NCI-H748 treated with DMSO at 0.1 percent for 48 hours (cell line): ENCODE measurements around the gene NPL.

Source experiments
- DNase-seq: peaks from one replicate; lab custom pipeline; 2025; lab: John Stamatoyannopoulos, UW

The NPL gene

DNA sequence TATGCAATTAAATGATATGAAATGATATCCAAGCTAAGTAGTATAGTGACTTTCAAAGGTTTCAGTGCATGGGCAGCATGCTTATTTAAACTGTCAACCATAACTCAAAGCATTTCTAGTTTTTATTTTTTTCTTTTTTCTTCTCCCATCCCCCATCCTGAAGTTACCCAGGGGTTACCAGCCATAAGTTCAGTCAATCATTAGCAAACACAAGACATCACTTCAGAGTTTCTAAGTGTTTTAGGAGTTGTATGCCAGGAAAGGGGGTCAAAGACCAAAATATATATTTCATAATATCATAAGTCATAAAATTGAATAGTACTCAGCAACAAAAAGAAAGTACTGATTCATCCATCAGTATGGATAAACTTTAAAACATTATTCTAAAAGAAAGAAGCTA, 78.3 kb downstream of the NPL start:
- no peak for DNase-seq

DNA sequence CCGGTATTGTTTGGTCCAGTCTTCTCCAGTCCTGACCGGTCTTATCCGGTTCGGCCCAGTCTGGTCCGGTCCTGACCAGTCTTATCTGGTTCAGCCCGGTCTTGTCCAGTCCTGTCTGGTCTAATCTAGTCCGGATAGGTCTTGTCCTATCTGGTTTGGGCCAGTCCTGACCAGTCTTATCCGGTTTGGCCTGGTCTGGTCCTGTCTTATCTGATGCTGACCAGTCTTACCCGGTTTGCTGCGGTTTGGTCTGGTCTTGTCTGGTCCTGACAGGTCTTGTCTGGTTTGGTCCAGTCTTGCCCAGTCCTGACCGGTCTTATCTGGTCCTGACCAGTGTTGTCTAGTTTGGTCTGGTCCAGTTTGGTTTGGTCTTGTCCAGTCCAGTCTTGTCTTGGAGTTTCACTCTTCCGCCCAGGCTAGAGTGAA, 79.7 kb downstream of the NPL start:
- DNase-seq, result no peak

DNA sequence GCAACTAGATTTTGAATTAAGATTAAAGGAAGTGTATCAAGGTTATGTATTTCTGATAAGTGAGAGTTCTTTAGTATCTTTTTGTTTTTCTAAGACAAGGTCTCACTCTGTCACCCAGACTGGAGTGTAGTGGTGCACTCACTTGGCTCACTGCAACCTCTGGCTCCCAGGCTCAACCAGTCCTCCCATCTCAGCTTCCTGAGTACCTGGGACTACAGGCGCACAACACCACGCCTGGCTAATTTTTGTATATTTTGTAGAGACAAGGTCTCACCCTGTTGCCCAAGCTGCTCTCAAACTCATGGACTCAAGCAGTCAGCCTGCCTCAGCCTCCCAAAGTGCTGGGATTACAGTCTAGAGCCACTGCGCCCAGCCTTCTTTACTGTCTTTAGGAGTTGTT, 83.3 kb downstream of the NPL start:
- no peak for DNase-seq

DNA sequence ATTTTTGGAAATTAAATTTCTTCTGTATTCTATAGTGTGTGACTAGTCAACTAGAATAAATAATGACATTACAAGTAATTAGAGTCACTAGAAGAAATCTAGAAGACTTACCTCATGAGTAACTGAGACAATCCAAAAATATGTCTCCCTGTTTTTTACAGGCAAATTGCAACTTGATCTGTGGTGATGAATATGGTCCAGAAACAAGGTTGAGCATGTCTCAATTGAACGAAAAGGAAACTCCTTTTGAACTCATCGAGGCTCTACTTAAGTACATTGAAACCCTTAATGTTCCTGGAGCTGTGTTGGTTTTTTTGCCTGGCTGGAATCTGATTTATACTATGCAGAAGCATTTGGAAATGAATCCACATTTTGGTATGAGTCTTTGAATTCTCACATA, 86.3 kb downstream of the NPL start:
- no peak for DNase-seq

DNA sequence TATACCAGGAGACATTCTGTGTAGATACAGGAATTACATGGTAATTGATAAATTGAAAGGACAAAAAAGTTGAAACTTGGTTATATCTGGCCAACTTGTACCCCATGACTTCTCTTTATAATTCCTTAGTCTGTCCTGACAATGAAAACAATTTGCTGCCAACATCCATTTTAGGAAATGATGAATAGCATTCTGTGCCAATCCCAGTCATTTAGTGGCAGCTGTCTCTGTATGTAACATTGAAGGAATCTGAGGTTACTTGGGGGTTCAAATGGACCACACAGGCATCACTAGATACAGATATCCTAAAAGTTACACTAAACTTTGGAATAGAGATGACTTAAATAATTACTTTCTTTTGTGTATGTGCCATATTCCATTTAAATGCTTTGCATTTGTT, 87.8 kb downstream of the NPL start:
- no peak for DNase-seq

DNA sequence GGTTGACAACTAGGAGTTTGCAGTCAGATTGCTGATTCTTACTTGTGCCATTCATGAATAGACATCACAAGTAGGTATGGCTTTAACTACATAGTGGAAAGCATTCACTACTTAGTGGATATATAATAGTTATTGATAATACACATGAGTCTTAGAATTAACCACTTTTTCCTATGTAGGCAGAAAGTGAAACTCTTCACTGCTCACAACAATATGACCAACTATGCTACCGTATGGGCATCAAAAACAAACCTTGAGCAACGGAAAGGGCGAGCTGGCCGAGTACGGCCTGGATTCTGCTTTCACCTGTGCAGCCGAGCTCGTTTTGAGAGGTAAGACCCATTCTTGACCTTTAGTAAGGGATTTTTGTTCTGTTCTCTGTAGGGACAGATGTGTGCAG, 88.3 kb downstream of the NPL start:
- DNase-seq, result no peak
